Measurements from ENCODE around the gene PRRT3.
A peak's percentile ranks its signal among the peaks of the same experiment; 100 is the strongest.

The PRRT3 gene

DNA sequence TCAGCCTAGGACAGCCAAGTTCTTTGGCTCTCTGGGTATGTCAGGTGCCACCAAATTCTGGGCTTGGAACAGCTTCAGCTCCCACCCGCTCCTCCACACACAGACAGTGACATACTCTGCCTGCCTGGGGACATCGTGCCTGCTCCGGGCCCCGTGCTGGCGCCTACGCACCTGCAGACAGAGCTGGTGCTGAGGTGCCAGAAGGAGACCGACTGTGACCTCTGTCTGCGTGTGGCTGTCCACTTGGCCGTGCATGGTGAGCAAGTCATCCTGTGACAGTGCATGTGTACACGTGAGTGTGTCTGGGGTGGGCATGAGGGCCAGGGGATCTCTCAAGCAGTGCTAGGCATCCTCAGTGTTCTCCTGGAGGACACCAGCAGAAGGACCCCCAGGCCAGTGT, 34.4 kb downstream of the PRRT3 start:
- no peak overlapping the region for H3K4me3 ChIP-seq (ENCODE audit: low read depth, low read length)
- TF ChIP-seq, protein P1, sequence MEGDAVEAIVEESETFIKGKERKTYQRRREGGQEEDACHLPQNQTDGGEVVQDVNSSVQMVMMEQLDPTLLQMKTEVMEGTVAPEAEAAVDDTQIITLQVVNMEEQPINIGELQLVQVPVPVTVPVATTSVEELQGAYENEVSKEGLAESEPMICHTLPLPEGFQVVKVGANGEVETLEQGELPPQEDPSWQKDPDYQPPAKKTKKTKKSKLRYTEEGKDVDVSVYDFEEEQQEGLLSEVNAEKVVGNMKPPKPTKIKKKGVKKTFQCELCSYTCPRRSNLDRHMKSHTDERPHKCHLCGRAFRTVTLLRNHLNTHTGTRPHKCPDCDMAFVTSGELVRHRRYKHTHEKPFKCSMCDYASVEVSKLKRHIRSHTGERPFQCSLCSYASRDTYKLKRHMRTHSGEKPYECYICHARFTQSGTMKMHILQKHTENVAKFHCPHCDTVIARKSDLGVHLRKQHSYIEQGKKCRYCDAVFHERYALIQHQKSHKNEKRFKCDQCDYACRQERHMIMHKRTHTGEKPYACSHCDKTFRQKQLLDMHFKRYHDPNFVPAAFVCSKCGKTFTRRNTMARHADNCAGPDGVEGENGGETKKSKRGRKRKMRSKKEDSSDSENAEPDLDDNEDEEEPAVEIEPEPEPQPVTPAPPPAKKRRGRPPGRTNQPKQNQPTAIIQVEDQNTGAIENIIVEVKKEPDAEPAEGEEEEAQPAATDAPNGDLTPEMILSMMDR (IDR thresholded peaks at IDR 0.05; ENCODE audit: borderline replicate concordance, insufficient read depth, low read depth, low read length): no peak

DNA sequence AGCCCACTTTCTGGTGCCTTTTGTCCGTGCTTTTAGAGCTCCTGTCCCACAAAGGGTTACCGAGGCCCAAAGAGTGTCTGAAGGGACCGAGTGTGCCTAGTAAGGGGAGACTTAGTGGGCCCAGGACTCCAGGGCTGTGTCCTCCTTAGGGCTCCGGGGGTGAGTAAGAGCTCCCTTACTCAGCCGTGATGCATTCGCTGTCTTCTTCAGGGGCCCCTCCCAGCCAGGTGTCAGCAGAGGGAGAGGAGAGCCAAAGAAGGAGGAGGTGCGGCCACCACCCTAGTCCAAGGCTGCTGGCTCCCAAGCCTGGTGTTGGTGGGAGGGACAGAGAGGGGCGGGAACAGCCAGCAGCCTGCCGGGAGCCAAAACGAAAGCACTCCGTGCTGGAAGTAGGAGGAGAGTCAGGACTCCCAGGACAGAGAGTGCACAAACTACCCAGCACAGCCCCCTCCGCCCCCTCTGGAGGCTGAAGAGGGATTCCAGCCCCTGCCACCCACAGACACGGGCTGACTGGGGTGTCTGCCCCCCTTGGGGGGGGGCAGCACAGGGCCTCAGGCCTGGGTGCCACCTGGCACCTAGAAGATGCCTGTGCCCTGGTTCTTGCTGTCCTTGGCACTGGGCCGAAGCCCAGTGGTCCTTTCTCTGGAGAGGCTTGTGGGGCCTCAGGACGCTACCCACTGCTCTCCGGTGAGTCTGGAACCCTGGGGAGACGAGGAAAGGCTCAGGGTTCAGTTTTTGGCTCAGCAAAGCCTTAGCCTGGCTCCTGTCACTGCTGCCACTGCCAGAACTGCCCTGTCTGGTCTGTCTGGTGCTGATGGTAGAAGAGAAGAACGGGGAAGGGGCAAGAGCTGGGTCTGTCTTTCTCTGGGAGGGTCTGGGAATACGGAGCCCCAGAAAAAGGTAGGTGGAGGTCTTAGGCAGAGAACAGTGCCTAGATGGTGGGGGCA, 35.2 kb downstream of the PRRT3 start, which contains the start of gene IL17RC:
Gene IL17RC, plus strand, starts transcription at position 365 of the 947 bp plus-strand sequence. Its CDS starts 218 bp downstream, at position 583.
- TF ChIP-seq, protein P1 (IDR thresholded peaks at IDR 0.05; ENCODE audit: borderline replicate concordance, insufficient read depth, low read depth, low read length): no peak
- H3K4me3 ChIP-seq (ENCODE audit: low read depth, low read length): no peak within 1 kb of the TSS

DNA sequence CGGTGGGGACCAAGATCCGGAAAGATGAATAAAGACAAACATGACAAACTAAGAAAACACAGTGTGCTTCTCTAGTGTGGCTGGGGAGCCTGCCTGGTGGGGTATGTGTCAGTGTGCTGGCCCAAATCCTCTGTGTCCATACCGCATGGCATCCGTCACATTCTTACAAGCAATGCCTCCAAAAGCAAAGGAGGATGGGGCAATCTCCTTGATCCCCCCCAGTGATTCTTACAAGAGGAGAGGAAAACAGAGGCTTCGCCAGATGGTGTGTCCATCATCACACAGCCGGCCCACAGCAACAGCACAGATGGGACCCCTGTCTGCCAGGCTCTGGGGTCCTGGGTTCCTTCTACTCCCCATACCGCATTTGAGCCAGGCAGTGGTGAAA, 35.9 kb downstream of the PRRT3 start:
- TF ChIP-seq, protein P1 (IDR thresholded peaks at IDR 0.05; ENCODE audit: borderline replicate concordance, insufficient read depth, low read depth, low read length): no peak
- no peak overlapping the region for H3K4me3 ChIP-seq (ENCODE audit: low read depth, low read length)

DNA sequence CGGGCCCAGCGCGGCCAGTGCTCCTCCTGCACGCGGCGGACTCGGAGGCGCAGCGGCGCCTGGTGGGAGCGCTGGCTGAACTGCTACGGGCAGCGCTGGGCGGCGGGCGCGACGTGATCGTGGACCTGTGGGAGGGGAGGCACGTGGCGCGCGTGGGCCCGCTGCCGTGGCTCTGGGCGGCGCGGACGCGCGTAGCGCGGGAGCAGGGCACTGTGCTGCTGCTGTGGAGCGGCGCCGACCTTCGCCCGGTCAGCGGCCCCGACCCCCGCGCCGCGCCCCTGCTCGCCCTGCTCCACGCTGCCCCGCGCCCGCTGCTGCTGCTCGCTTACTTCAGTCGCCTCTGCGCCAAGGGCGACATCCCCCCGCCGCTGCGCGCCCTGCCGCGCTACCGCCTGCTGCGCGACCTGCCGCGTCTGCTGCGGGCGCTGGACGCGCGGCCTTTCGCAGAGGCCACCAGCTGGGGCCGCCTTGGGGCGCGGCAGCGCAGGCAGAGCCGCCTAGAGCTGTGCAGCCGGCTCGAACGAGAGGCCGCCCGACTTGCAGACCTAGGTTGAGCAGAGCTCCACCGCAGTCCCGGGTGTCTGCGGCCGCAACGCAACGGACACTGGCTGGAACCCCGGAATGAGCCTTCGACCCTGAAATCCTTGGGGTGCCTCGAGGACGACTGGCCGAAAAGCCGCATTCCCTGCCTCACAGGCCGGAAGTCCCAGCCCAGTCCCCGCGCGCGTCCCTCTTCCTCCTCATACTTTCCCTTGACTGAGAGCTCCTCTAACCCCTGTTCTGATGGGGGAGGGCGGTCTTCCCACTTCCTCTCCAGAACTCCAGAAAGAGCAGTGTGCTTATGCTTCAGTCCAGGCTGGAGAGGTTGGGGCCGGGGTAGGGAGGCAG, 36.7 kb downstream of the PRRT3 start:
- TF ChIP-seq, protein P1 (IDR thresholded peaks at IDR 0.05; ENCODE audit: borderline replicate concordance, insufficient read depth, low read depth, low read length): peak; percentile 16; the same call in 1 of the 2 replicates
- peak overlapping the region; percentile 43 for H3K4me3 ChIP-seq (ENCODE audit: low read depth, low read length)

DNA sequence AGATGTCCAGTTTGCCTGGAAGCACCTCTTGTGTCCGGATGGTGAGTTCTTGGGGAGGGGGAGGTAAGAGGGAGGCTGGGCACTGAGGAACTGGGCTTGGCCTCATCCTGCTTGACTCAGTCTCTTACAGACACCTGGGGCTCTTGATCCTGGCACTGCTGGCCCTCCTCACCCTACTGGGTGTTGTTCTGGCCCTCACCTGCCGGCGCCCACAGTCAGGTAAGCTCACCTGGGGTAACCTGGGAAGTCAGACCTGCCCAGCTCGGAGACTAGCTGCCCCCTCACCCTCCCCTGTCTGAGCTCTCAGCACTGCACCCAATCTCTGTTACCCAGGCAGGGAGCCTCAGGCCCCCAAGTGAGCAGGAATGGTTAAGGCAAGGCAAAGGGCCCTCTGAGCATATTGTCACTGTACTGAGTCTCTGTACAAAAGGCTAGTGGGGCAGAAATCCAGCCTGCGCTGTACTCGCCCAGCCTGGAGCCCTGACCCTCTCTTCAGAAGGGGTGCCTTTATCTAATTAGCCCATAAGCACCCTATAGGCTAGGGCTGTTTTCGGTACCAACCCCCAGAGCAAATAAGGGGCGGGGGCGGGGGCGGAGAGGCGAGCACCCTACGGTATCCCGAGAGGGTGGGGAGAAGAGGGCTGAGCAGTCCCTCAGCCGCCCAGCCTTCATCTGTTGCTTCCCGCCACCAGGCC, 37.5 kb downstream of the PRRT3 start:
- H3K4me3 ChIP-seq (ENCODE audit: low read depth, low read length): peak overlapping the region; percentile 43
- TF ChIP-seq, protein P1 (IDR thresholded peaks at IDR 0.05; ENCODE audit: borderline replicate concordance, insufficient read depth, low read depth, low read length): no peak

DNA sequence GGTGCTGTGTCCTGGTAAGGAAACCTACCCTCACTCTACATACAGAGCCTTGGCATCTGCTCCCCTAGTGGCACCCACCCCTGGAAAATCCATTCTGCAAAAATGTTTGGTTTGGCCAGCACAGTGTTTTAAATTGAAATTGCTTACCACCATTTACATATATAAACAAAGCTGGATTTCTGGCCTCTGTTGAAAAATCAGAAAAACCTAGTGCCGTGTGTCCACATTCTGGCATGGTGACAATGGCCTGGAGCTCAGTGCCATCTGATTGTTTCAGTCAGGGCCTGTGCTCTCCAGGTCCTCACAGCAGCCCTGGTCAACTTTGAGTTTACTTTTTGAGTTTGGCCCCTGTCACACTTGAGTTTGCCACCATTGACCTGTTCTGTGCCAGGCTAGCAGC, 38.2 kb downstream of the PRRT3 start:
- TF ChIP-seq, protein P1 (IDR thresholded peaks at IDR 0.05; ENCODE audit: borderline replicate concordance, insufficient read depth, low read depth, low read length): no peak
- no peak overlapping the region for H3K4me3 ChIP-seq (ENCODE audit: low read depth, low read length)

Measured in GM12875 (cell line).